Memory B cell (primary cell): ENCODE results near the gene TBCA.

ENCODE experiments used
- ATAC-seq: fragments of 150-1000 bp; cut with Tn5 transposase; 2 replicates; pipeline ENCODE4 v1.10.0; 2021; ENCODE audit warnings: low read depth, mild to moderate bottlenecking, moderate library complexity
- DNase-seq, 2 donors: peaks; one replicate each; pipeline ENCODE4 v3.0.0; 2022; ENCODE audit warnings: low spot score in 2 of 2
- H3K27ac Mint-ChIP-seq: one replicate; pipeline ENCODE4 v1.8.0; 2022; ENCODE audit warnings: mild to moderate bottlenecking, moderate library complexity, mixed read lengths
- H3K27me3 Mint-ChIP-seq: one replicate; pipeline ENCODE4 v1.8.0; 2022; ENCODE audit warnings: mixed read lengths
- H3K36me3 Mint-ChIP-seq: one replicate; pipeline ENCODE4 v1.8.0; 2022; ENCODE audit warnings: mild to moderate bottlenecking, mixed read lengths
- H3K4me1 Mint-ChIP-seq: one replicate; pipeline ENCODE4 v1.8.0; 2022; ENCODE audit warnings: mixed read lengths
- H3K4me3 Mint-ChIP-seq: one replicate; pipeline ENCODE4 v1.8.0; 2022; ENCODE audit warnings: mild to moderate bottlenecking, moderate library complexity, mixed read lengths
- H3K9me3 Mint-ChIP-seq: one replicate; pipeline ENCODE4 v1.8.0; 2022; ENCODE audit warnings: mixed read lengths

Gene TBCA

GRCh38 chr5:77778881-77779438 is 2.8 kb upstream of the TBCA start:
- no peak overlapping the region for H3K4me3 Mint-ChIP-seq
- H3K27me3 Mint-ChIP-seq: no peaks in the 10 kb centered on the region
- no peaks in the 10 kb centered on the region for H3K9me3 Mint-ChIP-seq
- H3K27ac Mint-ChIP-seq: no peak overlapping the region
- peaks cover 22% of the 10 kb centered on the region for H3K4me1 Mint-ChIP-seq
- ATAC-seq (no peak), DNase-seq (no peak)
- H3K36me3 Mint-ChIP-seq: peaks cover 2% of the 10 kb centered on the region

GRCh38 chr5:77778398-77778797 is 2.3 kb upstream of the TBCA start:
- H3K36me3 Mint-ChIP-seq: peaks cover 5% of the 10 kb centered on the region
- no peaks in the 10 kb centered on the region for H3K27me3 Mint-ChIP-seq
- H3K27ac Mint-ChIP-seq: no peak overlapping the region
- DNase-seq (no peak), ATAC-seq (no peak)
- no peaks in the 10 kb centered on the region for H3K9me3 Mint-ChIP-seq
- peaks cover 25% of the 10 kb centered on the region for H3K4me1 Mint-ChIP-seq
- no peak overlapping the region for H3K4me3 Mint-ChIP-seq

- H3K4me1 Mint-ChIP-seq: peaks cover 25% of the 10 kb centered on the region
- H3K27me3 Mint-ChIP-seq: no peaks in the 10 kb centered on the region
- H3K4me3 Mint-ChIP-seq: no peak overlapping the region
- H3K27ac Mint-ChIP-seq: no peak overlapping the region
- no peak for DNase-seq
- H3K9me3 Mint-ChIP-seq: no peaks in the 10 kb centered on the region
- H3K36me3 Mint-ChIP-seq: peaks cover 5% of the 10 kb centered on the region
- no peak for ATAC-seq
These were observed 1.8 kb upstream of the TBCA start for GRCh38 chr5:77777911-77778310.

GRCh38 chr5:77777281-77777892 is 1.2 kb upstream of the TBCA start:
- ATAC-seq: no peak
- Mint-ChIP-seq H3K4me3 (peak overlapping the region; percentile 48), H3K36me3 (peaks cover 5% of the 10 kb centered on the region)

GRCh38 chr5:77776554-77777206 is 541 bp upstream of the TBCA start:
- no peak for DNase-seq

More at GRCh38 chr5:77777281-77777892, 1.2 kb upstream of the TBCA start:
- no peak for DNase-seq
- Mint-ChIP-seq H3K9me3 (no peaks in the 10 kb centered on the region), H3K4me1 (peaks cover 25% of the 10 kb centered on the region), H3K27ac (no peak overlapping the region), H3K27me3 (no peaks in the 10 kb centered on the region)

GRCh38 chr5:77774981-77775789 is 954 bp downstream of the TBCA start:
- Mint-ChIP-seq H3K27me3 (no peaks in the 10 kb centered on the region), H3K27ac (peak overlapping the region; percentile 98), H3K4me3 (peak overlapping the region; percentile 98), H3K4me1 (peaks cover 31% of the 10 kb centered on the region), H3K9me3 (no peaks in the 10 kb centered on the region), H3K36me3 (peaks cover 11% of the 10 kb centered on the region)
- DNase-seq: no peak
- peak; percentile 13 for ATAC-seq

More at GRCh38 chr5:77776554-77777206, 541 bp upstream of the TBCA start:
- no peaks in the 10 kb centered on the region for H3K9me3 Mint-ChIP-seq
- no peak for ATAC-seq
- peak overlapping the region; percentile 98 for H3K27ac Mint-ChIP-seq
- no peaks in the 10 kb centered on the region for H3K27me3 Mint-ChIP-seq
- H3K4me3 Mint-ChIP-seq: peak overlapping the region; percentile 98
- H3K4me1 Mint-ChIP-seq: peaks cover 26% of the 10 kb centered on the region
- peaks cover 7% of the 10 kb centered on the region for H3K36me3 Mint-ChIP-seq

- Mint-ChIP-seq H3K27me3 (no peaks in the 10 kb centered on the region), H3K4me1 (peaks cover 34% of the 10 kb centered on the region), H3K27ac (peak overlapping the region; percentile 98), H3K4me3 (no peak overlapping the region), H3K9me3 (no peaks in the 10 kb centered on the region), H3K36me3 (peaks cover 14% of the 10 kb centered on the region)
- ATAC-seq (no peak), DNase-seq (no peak)
These were observed 2.3 kb downstream of the TBCA start for GRCh38 chr5:77773734-77774280.

GRCh38 chr5:77772729-77773128 is 3.4 kb downstream of the TBCA start:
- Mint-ChIP-seq H3K27me3 (no peaks in the 10 kb centered on the region), H3K9me3 (no peaks in the 10 kb centered on the region), H3K4me1 (peaks cover 34% of the 10 kb centered on the region), H3K27ac (no peak overlapping the region), H3K4me3 (no peak overlapping the region), H3K36me3 (peaks cover 16% of the 10 kb centered on the region)
- no peak for ATAC-seq
- DNase-seq: no peak

GRCh38 chr5:77771452-77771851 is 4.7 kb downstream of the TBCA start:
- ATAC-seq (no peak), DNase-seq (no peak)
- peaks cover 34% of the 10 kb centered on the region for H3K4me1 Mint-ChIP-seq
- H3K27ac Mint-ChIP-seq: no peak overlapping the region
- H3K36me3 Mint-ChIP-seq: peaks cover 22% of the 10 kb centered on the region
- H3K9me3 Mint-ChIP-seq: no peaks in the 10 kb centered on the region
- H3K4me3 Mint-ChIP-seq: no peak overlapping the region
- H3K27me3 Mint-ChIP-seq: no peaks in the 10 kb centered on the region

- Mint-ChIP-seq H3K27ac (no peak overlapping the region), H3K9me3 (no peaks in the 10 kb centered on the region), H3K36me3 (peaks cover 24% of the 10 kb centered on the region), H3K4me3 (no peak overlapping the region), H3K27me3 (no peaks in the 10 kb centered on the region), H3K4me1 (peaks cover 35% of the 10 kb centered on the region)
- DNase-seq: no peak
- no peak for ATAC-seq
These were observed 5.7 kb downstream of the TBCA start for GRCh38 chr5:77770293-77771005.

- Mint-ChIP-seq H3K4me1 (peaks cover 23% of the 10 kb centered on the region), H3K4me3 (peak overlapping the region; percentile 11), H3K27me3 (no peaks in the 10 kb centered on the region), H3K9me3 (no peaks in the 10 kb centered on the region), H3K27ac (no peak overlapping the region), H3K36me3 (peaks cover 23% of the 10 kb centered on the region)
- no peak for DNase-seq
- ATAC-seq: no peak
These were observed 7.2 kb downstream of the TBCA start for GRCh38 chr5:77768978-77769377.

GRCh38 chr5:77767301-77767700 is 8.8 kb downstream of the TBCA start:
- Mint-ChIP-seq H3K27ac (no peak overlapping the region), H3K4me3 (no peak overlapping the region), H3K36me3 (peaks cover 20% of the 10 kb centered on the region), H3K9me3 (no peaks in the 10 kb centered on the region), H3K27me3 (no peaks in the 10 kb centered on the region), H3K4me1 (peaks cover 20% of the 10 kb centered on the region)
- DNase-seq (no peak), ATAC-seq (no peak)

GRCh38 chr5:77761606-77762005 is 14.5 kb downstream of the TBCA start:
- Mint-ChIP-seq H3K36me3 (peaks cover 16% of the 10 kb centered on the region), H3K4me1 (peaks cover 21% of the 10 kb centered on the region), H3K27ac (no peak overlapping the region), H3K4me3 (no peak overlapping the region), H3K9me3 (no peaks in the 10 kb centered on the region), H3K27me3 (no peaks in the 10 kb centered on the region)
- DNase-seq: no peak
- ATAC-seq: no peak
